G401.6 (cell line): ENCODE results near the gene RIC8B.

Experiments
- FAIRE-seq: peaks from 2 replicates; lab custom pipeline; 2012; peaks lifted over from hg19 to GRCh38; lab: Jason Lieb, UNC

Gene RIC8B

DNA sequence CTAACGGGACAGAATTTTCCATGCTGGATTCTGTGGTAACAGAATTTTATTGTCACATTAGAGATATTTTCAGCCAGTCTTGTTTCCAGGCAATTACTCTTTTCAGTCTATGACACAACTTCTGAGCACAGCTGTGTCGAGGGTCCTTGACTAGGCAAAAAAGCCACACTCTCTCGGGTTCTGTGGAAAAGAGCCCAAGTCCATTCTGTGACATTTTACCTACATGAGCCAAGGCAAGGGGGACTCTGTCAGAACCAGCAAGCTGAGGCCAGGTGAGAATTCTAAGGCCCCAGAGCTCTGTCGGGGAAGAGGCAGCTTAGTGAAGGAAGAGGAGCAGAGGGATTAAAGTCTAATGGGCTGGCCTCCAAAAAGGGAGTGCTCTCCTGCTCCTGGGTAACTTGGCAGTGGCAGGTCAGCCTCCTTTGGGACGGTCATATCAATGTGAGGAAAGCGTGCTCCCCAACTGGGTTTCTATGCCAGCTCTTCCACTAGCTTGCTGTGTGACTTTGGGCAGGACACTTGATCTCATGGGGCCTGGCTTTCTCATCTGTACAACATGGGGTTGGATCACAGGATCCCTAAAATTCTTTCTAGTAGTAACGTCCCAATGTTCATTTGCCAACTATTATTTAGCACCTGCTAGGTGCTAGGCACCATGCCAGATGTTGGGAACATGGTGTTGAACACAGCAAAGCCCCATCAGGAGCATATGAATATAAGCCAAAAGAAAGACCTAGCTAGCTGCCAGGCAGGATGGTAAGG lies 16.0 kb upstream of the RIC8B start:
- FAIRE-seq = no peak

- no peak for FAIRE-seq
Observed at GRCh38 chr12:106759526-106760183, 14.8 kb upstream of the RIC8B start.

DNA sequence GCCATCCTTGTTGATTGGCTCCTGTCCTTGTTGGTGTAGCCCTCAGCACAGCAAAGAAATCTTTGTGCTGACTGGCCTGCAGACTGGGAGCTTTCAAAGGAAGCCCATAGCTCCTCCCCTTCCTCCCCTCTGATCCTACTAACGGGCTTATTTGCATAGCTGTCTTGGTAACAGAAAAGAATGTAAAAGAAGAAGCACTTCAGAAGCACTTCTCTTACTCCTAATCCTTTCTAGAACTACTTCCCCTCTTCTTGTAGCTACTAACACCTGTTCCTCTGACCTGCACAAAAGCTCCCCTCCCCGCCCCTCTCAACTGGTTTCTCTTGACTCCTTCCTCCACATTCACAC lies 14.3 kb upstream of the RIC8B start:
- FAIRE-seq = no peak

GRCh38 chr12:106764220-106764619 lies 10.3 kb upstream of the RIC8B start:
- FAIRE-seq = no peak

GRCh38 chr12:106764738-106765137 lies 9.7 kb upstream of the RIC8B start:
- FAIRE-seq = no peak

GRCh38 chr12:106766393-106766826 lies 8.1 kb upstream of the RIC8B start:
- FAIRE-seq = no peak

DNA sequence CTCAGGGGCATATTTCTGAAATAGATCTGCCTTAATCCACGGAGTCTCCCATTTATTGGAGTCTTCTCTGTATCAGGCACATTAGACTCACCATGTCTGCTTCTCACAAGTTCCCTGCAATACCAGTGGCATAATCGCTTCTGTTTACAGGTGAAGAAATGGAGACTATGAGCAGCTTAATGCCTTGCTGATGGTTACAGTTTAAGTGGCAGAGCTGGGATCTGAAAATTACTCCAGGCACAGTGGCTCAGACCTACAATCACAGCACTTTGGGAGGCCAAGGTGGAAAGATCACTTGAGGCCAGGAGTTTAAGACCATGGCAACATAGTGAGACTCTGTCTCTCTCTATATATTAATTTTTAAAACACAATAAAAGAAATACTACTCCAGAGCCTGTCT lies 7.3 kb upstream of the RIC8B start:
- no peak for FAIRE-seq

DNA sequence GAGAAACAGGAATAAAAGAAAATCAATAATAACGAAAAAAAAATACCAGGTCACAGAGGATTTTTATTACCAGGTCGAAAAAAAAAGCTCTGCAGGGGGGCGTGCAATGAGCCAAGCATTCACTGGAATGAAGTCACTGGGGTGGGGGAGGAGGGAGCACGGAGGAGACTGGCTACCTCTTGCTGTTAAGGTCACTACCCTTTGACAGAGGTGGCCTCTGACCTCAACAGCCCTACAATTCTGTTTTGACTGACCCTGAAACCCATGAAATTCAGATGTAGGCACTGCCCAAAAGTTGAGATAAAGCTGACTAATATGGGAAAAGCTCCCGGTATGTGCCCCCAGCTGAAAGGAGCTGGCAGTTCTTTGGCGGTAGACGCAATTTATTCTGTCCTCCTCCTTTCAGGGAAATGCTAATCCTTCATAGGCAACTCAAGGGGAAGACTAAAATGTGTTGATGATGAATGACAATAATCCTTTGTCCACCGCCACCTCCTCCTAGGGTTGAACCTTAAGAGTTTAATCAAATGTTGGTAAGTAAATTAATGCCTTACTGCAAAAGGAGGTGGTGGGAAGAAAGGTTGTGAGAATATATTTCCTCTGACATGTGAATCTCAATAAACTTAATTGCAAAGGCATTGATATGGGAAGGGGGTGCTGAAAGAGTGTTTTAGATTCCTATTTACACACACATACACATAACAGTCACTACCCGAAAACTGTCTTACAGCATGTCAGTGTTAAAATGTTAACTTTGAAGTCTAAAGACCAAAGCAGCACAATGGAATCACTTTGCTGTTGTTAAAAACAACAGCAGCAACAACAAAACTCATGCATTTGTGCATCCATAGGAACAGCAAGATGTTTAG lies 6.3 kb upstream of the RIC8B start:
- FAIRE-seq = peak; percentile 99

GRCh38 chr12:106769078-106769477 lies 5.4 kb upstream of the RIC8B start:
- FAIRE-seq = no peak

GRCh38 chr12:106769546-106769945 lies 4.9 kb upstream of the RIC8B start:
- FAIRE-seq = no peak

- FAIRE-seq = peak; percentile 70
Observed at GRCh38 chr12:106771425-106771824, 3.1 kb upstream of the RIC8B start.

DNA sequence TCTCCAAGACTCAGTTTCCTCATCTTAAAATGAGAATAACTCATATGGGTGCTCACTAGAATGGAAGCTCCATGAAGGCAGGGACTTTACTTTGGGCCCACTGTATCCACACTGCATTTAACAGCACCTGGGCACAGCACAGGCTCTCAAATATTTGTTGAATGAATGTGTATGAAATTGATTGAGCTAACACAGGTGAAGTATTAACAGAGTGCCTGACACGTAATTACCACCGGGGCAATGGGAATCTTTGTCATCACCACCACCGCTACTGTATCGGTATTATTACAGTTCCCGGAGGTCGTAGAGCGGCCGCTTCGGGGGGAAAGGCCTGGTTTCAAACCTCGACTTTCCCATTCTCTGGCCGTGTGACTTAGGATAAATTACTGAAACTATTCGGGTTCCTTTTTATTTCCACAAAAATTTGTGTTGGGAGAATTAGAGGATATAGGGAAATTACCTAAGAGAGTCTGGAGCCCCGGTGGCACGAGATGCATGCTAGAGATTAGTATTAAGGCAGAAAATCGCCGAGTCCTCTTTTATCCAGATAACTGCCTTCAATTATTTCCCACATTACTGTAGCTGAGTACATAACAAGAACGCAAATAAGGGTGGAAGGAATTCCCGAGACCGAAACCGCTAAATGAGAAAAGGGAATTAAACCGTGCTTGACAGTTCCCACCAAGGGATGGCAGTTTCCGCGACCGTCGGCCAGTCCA lies 1.0 kb upstream of the RIC8B start:
- FAIRE-seq = no peak

GRCh38 chr12:106774808-106775524 lies 484 bp downstream of the RIC8B start:
- FAIRE-seq = no peak

DNA sequence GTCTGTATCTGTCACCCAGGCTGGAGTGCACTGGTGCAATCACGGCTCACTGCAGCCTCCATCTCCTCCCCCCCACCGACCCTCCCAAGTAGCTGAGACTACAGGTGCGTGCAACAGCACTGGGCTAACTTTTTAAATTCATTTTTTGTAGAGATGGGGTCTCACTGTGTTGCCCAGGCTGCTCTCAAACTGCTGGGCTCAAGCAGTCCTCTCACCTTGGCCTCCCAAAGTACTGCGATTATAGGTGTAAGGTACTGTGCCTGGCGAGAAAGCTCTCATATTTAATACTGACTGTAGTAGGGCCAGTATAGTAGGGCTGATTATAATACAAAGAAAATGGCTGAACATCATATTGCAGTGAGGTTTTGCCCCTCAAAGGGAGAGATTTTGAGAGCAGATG lies 2.4 kb downstream of the RIC8B start:
- no peak for FAIRE-seq

DNA sequence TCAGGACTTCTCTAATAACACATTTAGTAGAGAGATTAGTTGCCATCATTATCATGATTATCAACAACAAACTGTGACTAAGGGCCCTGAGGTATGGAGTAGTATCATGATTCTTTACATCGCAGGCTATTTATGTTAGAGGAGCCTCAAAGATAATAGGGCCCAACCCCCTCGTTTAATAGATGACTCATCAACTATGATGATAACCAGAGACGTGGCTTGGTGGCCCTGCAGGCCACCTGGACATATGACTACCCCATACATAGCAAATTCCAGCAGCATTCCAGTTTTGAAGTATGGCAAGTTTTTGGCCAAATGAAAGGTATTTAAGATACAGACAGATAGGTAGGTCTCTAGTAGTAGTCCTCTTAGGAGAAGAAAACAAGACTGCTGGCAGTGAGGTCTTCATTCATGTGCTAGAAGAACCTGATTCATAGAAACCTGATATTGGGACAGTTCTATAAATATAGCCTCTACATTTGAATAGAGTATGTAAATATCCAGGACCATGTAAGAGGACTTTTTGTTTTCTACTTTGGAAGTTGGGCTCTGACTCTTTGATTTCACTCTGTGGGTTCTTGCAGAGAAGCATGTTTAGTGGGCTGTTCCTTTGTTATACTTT lies 5.6 kb downstream of the RIC8B start:
- no peak for FAIRE-seq

- no peak for FAIRE-seq
Observed at GRCh38 chr12:106782619-106783018, 8.1 kb downstream of the RIC8B start.

DNA sequence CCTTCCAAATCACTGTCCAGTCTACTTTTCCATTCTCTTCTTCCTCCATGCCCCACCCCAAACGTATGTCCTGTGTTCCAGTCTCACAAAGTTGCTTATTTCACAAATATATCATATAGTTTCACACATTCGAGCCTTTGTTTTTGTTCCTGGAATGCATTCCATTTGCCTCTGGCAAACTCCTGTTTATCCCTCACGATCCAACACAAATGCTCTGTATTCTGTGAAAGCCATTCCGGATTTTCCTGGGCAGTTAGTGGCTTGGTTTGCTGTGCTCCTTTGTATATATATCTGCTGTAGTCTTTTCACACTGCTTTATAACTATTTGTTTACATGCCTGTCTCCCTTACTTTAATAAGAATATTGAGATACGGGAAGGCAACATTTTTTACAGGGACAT lies 9.0 kb downstream of the RIC8B start:
- no peak for FAIRE-seq

DNA sequence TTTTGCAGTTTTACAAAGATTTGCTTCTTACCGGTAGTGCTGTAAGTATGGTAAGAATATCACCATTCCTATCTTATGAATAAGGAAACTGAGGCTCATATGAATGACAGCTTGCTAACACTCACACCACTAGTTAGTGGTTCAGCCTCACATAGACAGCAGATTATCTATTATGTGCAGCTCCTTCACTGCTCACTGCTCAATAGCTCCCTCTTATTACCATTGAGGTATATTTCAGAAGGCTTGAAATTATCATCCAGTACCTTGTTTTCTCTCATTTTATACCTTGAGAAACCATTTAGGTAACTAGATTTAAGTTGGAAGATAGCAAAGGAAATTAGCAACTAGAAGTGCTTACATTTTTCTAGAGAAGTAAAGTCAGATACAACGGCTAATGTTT lies 15.5 kb downstream of the RIC8B start:
- FAIRE-seq = no peak

- FAIRE-seq = no peak
Observed at GRCh38 chr12:106791531-106791930, 17.0 kb downstream of the RIC8B start.

DNA sequence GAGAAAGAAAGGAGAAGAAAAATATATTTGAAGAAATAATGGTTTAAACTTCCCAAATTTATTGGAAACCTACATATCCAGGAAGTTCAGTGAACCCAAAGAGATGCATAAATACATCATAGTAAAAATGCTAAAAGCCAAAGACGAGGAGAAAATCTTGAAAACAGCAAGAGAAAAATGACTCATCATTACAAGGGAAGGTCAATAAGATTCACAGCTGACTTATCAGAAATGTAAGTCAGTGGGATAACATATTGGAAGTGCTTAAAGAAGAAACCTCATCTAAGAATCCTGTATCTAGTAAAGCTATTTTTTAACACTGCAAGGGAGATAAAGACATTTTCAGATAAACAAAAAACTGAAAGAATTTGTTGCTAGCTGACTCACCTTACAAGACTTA lies 19.9 kb downstream of the RIC8B start:
- FAIRE-seq = peak; percentile 60

- no peak for FAIRE-seq
Observed at GRCh38 chr12:106801167-106801708, 26.8 kb downstream of the RIC8B start.
